ENCODE measurements around the gene AKAP13.

The AKAP13 gene

GRCh38 chr15:85752491-85752961, 372.1 kb downstream of the AKAP13 start:
- H3K9me3 ChIP-seq (replicated peaks in 1 of 2; ENCODE audit: control insufficient read depth in 2 of 2, insufficient read depth in 1 of 2, low read depth in 1 of 2, low read length in 2 of 2) = no peaks in the 10 kb centered on the region
- no CpG with 5 or more reads among the region's 8 CpGs for WGBS, 2 donors (ENCODE audit: extremely low coverage in 2 of 2, insufficient read length in 2 of 2, insufficient replicate concordance in 1 of 2)
- H2BK12ac ChIP-seq (ENCODE audit: low read length) = peak overlapping the region; percentile 35
- peak overlapping the region; percentile 53 for H3K9ac ChIP-seq (ENCODE audit: low read depth, low read length, poor library complexity)
- no peak for DNase-seq (ENCODE audit: low spot score)
- peak overlapping the region; percentile 64 for H4K91ac ChIP-seq (ENCODE audit: low read depth, low read length, poor library complexity)
- H3K36me3 ChIP-seq (replicated peaks in 1 of 2; ENCODE audit: control insufficient read depth in 2 of 2, insufficient read depth in 2 of 2, low read length in 2 of 2) = peaks cover 4 to 62% of the 10 kb centered on the region in 2 donors
- H2BK5ac ChIP-seq (ENCODE audit: low read length) = peak overlapping the region; percentile 87
- H3K4ac ChIP-seq (ENCODE audit: low read length) = peak overlapping the region; percentile 4
- peak overlapping the region; percentile 90 for H3K27ac ChIP-seq (replicated peaks; ENCODE audit: low read length)
- H4K8ac ChIP-seq (ENCODE audit: low read depth, low read length) = no peak overlapping the region
- no peak overlapping the region for H3K4me3 ChIP-seq (ENCODE audit: low read length in 2 of 2)
- peak overlapping the region; percentile 89 for H3K18ac ChIP-seq (ENCODE audit: low read length)
- H2BK15ac ChIP-seq (ENCODE audit: low read length) = peak overlapping the region; percentile 60
- H2BK120ac ChIP-seq (ENCODE audit: low read depth, low read length) = peak overlapping the region; percentile 29
- H3K27me3 ChIP-seq (ENCODE audit: control insufficient read depth in 3 of 3, insufficient read depth in 3 of 3, low read depth in 1 of 3, low read length in 3 of 3) = no peaks in the 10 kb centered on the region
- H2AFZ ChIP-seq (ENCODE audit: low read length) = peak overlapping the region; percentile 74
- peak overlapping the region; percentile 91 for H2AK5ac ChIP-seq (ENCODE audit: low read depth, low read length)
- H3K14ac ChIP-seq (ENCODE audit: low read length) = no peak overlapping the region
- no peak overlapping the region for H3K4me2 ChIP-seq (ENCODE audit: insufficient read depth, low read length, poor library complexity, severe bottlenecking)
- no peak overlapping the region for H3K23ac ChIP-seq (ENCODE audit: low read depth, low read length, poor library complexity)
- H3K4me1 ChIP-seq (ENCODE audit: control insufficient read depth in 2 of 2, insufficient read depth in 1 of 2, low read depth in 1 of 2, low read length in 2 of 2) = peaks cover 28 to 42% of the 10 kb centered on the region in 2 donors
- no peaks in the 10 kb centered on the region for H3K79me1 ChIP-seq (ENCODE audit: low read depth, low read length)

- no peak overlapping the region for H3K18ac ChIP-seq (ENCODE audit: low read length)
- no peak overlapping the region for H3K23ac ChIP-seq (ENCODE audit: low read depth, low read length, poor library complexity)
- H2AK5ac ChIP-seq (ENCODE audit: low read depth, low read length) = no peak overlapping the region
- no peak for DNase-seq (ENCODE audit: low spot score)
- H3K27ac ChIP-seq (replicated peaks; ENCODE audit: low read length) = no peak overlapping the region
- peaks cover 4 to 62% of the 10 kb centered on the region in 2 donors for H3K36me3 ChIP-seq (replicated peaks in 1 of 2; ENCODE audit: control insufficient read depth in 2 of 2, insufficient read depth in 2 of 2, low read length in 2 of 2)
- H4K8ac ChIP-seq (ENCODE audit: low read depth, low read length) = no peak overlapping the region
- WGBS, 2 donors (ENCODE audit: extremely low coverage in 2 of 2, insufficient read length in 2 of 2, insufficient replicate concordance in 1 of 2) = no CpG with 5 or more reads among the region's 1 CpG
- H3K4me3 ChIP-seq (ENCODE audit: low read length in 2 of 2) = no peak overlapping the region
- no peak overlapping the region for H2BK5ac ChIP-seq (ENCODE audit: low read length)
- no peak overlapping the region for H2BK120ac ChIP-seq (ENCODE audit: low read depth, low read length)
- no peak overlapping the region for H3K4me2 ChIP-seq (ENCODE audit: insufficient read depth, low read length, poor library complexity, severe bottlenecking)
- H3K27me3 ChIP-seq (ENCODE audit: control insufficient read depth in 3 of 3, insufficient read depth in 3 of 3, low read depth in 1 of 3, low read length in 3 of 3) = no peaks in the 10 kb centered on the region
- H4K91ac ChIP-seq (ENCODE audit: low read depth, low read length, poor library complexity) = no peak overlapping the region
- H2BK15ac ChIP-seq (ENCODE audit: low read length) = no peak overlapping the region
- no peaks in the 10 kb centered on the region for H3K9me3 ChIP-seq (replicated peaks in 1 of 2; ENCODE audit: control insufficient read depth in 2 of 2, insufficient read depth in 1 of 2, low read depth in 1 of 2, low read length in 2 of 2)
- H2BK12ac ChIP-seq (ENCODE audit: low read length) = no peak overlapping the region
- no peak overlapping the region for H3K4ac ChIP-seq (ENCODE audit: low read length)
- H3K14ac ChIP-seq (ENCODE audit: low read length) = no peak overlapping the region
- H3K9ac ChIP-seq (ENCODE audit: low read depth, low read length, poor library complexity) = no peak overlapping the region
- no peaks in the 10 kb centered on the region for H3K79me1 ChIP-seq (ENCODE audit: low read depth, low read length)
- H3K4me1 ChIP-seq (ENCODE audit: control insufficient read depth in 2 of 2, insufficient read depth in 1 of 2, low read depth in 1 of 2, low read length in 2 of 2) = peaks cover 28 to 42% of the 10 kb centered on the region in 2 donors
- no peak overlapping the region for H2AFZ ChIP-seq (ENCODE audit: low read length)
These were observed 372.9 kb downstream of the AKAP13 start for GRCh38 chr15:85753261-85753660.

- Histone ChIP-seq H3K4ac (ENCODE audit: low read length) (no peak overlapping the region), H2AFZ (ENCODE audit: low read length) (no peak overlapping the region), H3K36me3 (replicated peaks in 1 of 2; ENCODE audit: control insufficient read depth in 2 of 2, insufficient read depth in 2 of 2, low read length in 2 of 2) (peaks cover 2 to 62% of the 10 kb centered on the region in 2 donors), H3K4me1 (ENCODE audit: control insufficient read depth in 2 of 2, insufficient read depth in 1 of 2, low read depth in 1 of 2, low read length in 2 of 2) (peaks cover 26 to 38% of the 10 kb centered on the region in 2 donors), H3K4me3 (ENCODE audit: low read length in 2 of 2) (no peak overlapping the region), H2BK15ac (ENCODE audit: low read length) (peak overlapping the region; percentile 44), H3K27ac (replicated peaks; ENCODE audit: low read length) (no peak overlapping the region), H3K4me2 (ENCODE audit: insufficient read depth, low read length, poor library complexity, severe bottlenecking) (no peak overlapping the region), H3K9ac (ENCODE audit: low read depth, low read length, poor library complexity) (no peak overlapping the region), H3K14ac (ENCODE audit: low read length) (no peak overlapping the region), H3K18ac (ENCODE audit: low read length) (peak overlapping the region; percentile 84), H2BK5ac (ENCODE audit: low read length) (peak overlapping the region; percentile 80), H4K8ac (ENCODE audit: low read depth, low read length) (no peak overlapping the region), H3K79me1 (ENCODE audit: low read depth, low read length) (peaks cover 4% of the 10 kb centered on the region), H2BK12ac (ENCODE audit: low read length) (no peak overlapping the region), H3K27me3 (ENCODE audit: control insufficient read depth in 3 of 3, insufficient read depth in 3 of 3, low read depth in 1 of 3, low read length in 3 of 3) (no peaks in the 10 kb centered on the region), H2BK120ac (ENCODE audit: low read depth, low read length) (no peak overlapping the region), H3K23ac (ENCODE audit: low read depth, low read length, poor library complexity) (no peak overlapping the region), H2AK5ac (ENCODE audit: low read depth, low read length) (peak overlapping the region; percentile 71), H3K9me3 (replicated peaks in 1 of 2; ENCODE audit: control insufficient read depth in 2 of 2, insufficient read depth in 1 of 2, low read depth in 1 of 2, low read length in 2 of 2) (no peaks in the 10 kb centered on the region), H4K91ac (ENCODE audit: low read depth, low read length, poor library complexity) (no peak overlapping the region)
- no peak for DNase-seq (ENCODE audit: low spot score)
- no CpG with 5 or more reads among the region's 10 CpGs for WGBS, 2 donors (ENCODE audit: extremely low coverage in 2 of 2, insufficient read length in 2 of 2, insufficient replicate concordance in 1 of 2)
These were observed 373.5 kb downstream of the AKAP13 start for GRCh38 chr15:85753791-85754452.

- Histone ChIP-seq H2BK120ac (ENCODE audit: low read depth, low read length) (no peak overlapping the region), H3K79me1 (ENCODE audit: low read depth, low read length) (peaks cover 4% of the 10 kb centered on the region), H3K9me3 (replicated peaks in 1 of 2; ENCODE audit: control insufficient read depth in 2 of 2, insufficient read depth in 1 of 2, low read depth in 1 of 2, low read length in 2 of 2) (no peaks in the 10 kb centered on the region), H3K23ac (ENCODE audit: low read depth, low read length, poor library complexity) (no peak overlapping the region), H3K36me3 (replicated peaks in 1 of 2; ENCODE audit: control insufficient read depth in 2 of 2, insufficient read depth in 2 of 2, low read length in 2 of 2) (peaks cover 5 to 65% of the 10 kb centered on the region in 2 donors), H3K27ac (replicated peaks; ENCODE audit: low read length) (no peak overlapping the region), H3K4ac (ENCODE audit: low read length) (no peak overlapping the region), H2BK15ac (ENCODE audit: low read length) (peak overlapping the region; percentile 55), H3K14ac (ENCODE audit: low read length) (no peak overlapping the region), H2BK12ac (ENCODE audit: low read length) (no peak overlapping the region), H3K4me2 (ENCODE audit: insufficient read depth, low read length, poor library complexity, severe bottlenecking) (no peak overlapping the region), H3K27me3 (ENCODE audit: control insufficient read depth in 3 of 3, insufficient read depth in 3 of 3, low read depth in 1 of 3, low read length in 3 of 3) (no peaks in the 10 kb centered on the region), H3K9ac (ENCODE audit: low read depth, low read length, poor library complexity) (no peak overlapping the region), H2AFZ (ENCODE audit: low read length) (no peak overlapping the region), H3K4me1 (ENCODE audit: control insufficient read depth in 2 of 2, insufficient read depth in 1 of 2, low read depth in 1 of 2, low read length in 2 of 2) (peaks cover 20 to 30% of the 10 kb centered on the region in 2 donors), H2BK5ac (ENCODE audit: low read length) (no peak overlapping the region), H3K18ac (ENCODE audit: low read length) (peak overlapping the region; percentile 86), H3K4me3 (ENCODE audit: low read length in 2 of 2) (no peak overlapping the region), H4K8ac (ENCODE audit: low read depth, low read length) (no peak overlapping the region), H2AK5ac (ENCODE audit: low read depth, low read length) (peak overlapping the region; percentile 71), H4K91ac (ENCODE audit: low read depth, low read length, poor library complexity) (no peak overlapping the region)
- no CpG with 5 or more reads among the region's 7 CpGs for WGBS, 2 donors (ENCODE audit: extremely low coverage in 2 of 2, insufficient read length in 2 of 2, insufficient replicate concordance in 1 of 2)
- no peak for DNase-seq (ENCODE audit: low spot score)
These were observed 374.6 kb downstream of the AKAP13 start for GRCh38 chr15:85754989-85755388.

All from neuronal stem cell (in vitro differentiated cells).